ENCODE data around the gene KCTD5. TPM values are rescaled to one million over a fixed set of nuclear protein-coding genes. Genes with fewer than 3 reads are reported as not detected.

KCTD5 gene
- polyA plus RNA-seq, 1 donor from 2014 or later, result 42.7 TPM

GRCh38 chr16:2686912-2687507 is 4.7 kb downstream of the KCTD5 start:
- Histone ChIP-seq H3K9me2 (ENCODE audit: insufficient read depth, low read length) (no peaks in the 10 kb centered on the region), H4K20me1 (ENCODE audit: insufficient read depth) (no peaks in the 10 kb centered on the region), H3K9me3 (ENCODE audit: low read length) (no peaks in the 10 kb centered on the region), H3K36me3 (ENCODE audit: insufficient read depth, low read length) (no peaks in the 10 kb centered on the region), H3K27ac (ENCODE audit: low read length) (no peak overlapping the region), H3F3A (ENCODE audit: insufficient read depth, low read length, poor library complexity, severe bottlenecking) (no peaks in the 10 kb centered on the region), H3K27me3 (ENCODE audit: insufficient read depth, low read depth, low read length) (no peaks in the 10 kb centered on the region), H3K4me2 (ENCODE audit: low read length) (no peak overlapping the region), H2AFZ (ENCODE audit: low read depth, low read length) (no peak overlapping the region), H3K9ac (ENCODE audit: low read length) (no peak overlapping the region), H3K79me2 (replicated peaks; ENCODE audit: insufficient read depth, low read length) (peaks cover 12% of the 10 kb centered on the region), H3K4me3 (ENCODE audit: low read length) (no peak overlapping the region)
- no peak for TF ChIP-seq CTCF (IDR thresholded peaks at IDR 0.05; ENCODE audit: poor library complexity, severe bottlenecking)
- TF ChIP-seq SMC3 (conservative IDR thresholded peaks at IDR 0.05; ENCODE audit: poor library complexity), result no peak
- TF ChIP-seq RAD21 (conservative IDR thresholded peaks at IDR 0.05), result no peak
- no peak for TF ChIP-seq EP300 (conservative IDR thresholded peaks at IDR 0.05; ENCODE audit: poor library complexity, severe bottlenecking)
- TF ChIP-seq TAF1 (IDR thresholded peaks at IDR 0.05; ENCODE audit: low read depth), result no peak
- TF ChIP-seq MXI1 (conservative IDR thresholded peaks at IDR 0.05; ENCODE audit: poor library complexity, severe bottlenecking), result no peak
- no peak for TF ChIP-seq POLR2AphosphoS5 (IDR thresholded peaks at IDR 0.05)
- TF ChIP-seq REST (IDR thresholded peaks at IDR 0.05; ENCODE audit: borderline replicate concordance), result no peak
- no peak for TF ChIP-seq EZH2 (IDR thresholded peaks at IDR 0.05; ENCODE audit: borderline replicate concordance, insufficient read depth, low read length, poor library complexity, severe bottlenecking)

- Histone ChIP-seq H4K20me1 (ENCODE audit: insufficient read depth) (no peaks in the 10 kb centered on the region), H3K4me3 (ENCODE audit: low read length) (no peak overlapping the region), H3K27ac (ENCODE audit: low read length) (no peak overlapping the region), H3K9me2 (ENCODE audit: insufficient read depth, low read length) (no peaks in the 10 kb centered on the region), H2AFZ (ENCODE audit: low read depth, low read length) (no peak overlapping the region), H3F3A (ENCODE audit: insufficient read depth, low read length, poor library complexity, severe bottlenecking) (no peaks in the 10 kb centered on the region), H3K9me3 (ENCODE audit: low read length) (no peaks in the 10 kb centered on the region), H3K36me3 (ENCODE audit: insufficient read depth, low read length) (no peaks in the 10 kb centered on the region), H3K9ac (ENCODE audit: low read length) (no peak overlapping the region), H3K79me2 (replicated peaks; ENCODE audit: insufficient read depth, low read length) (peaks cover 7% of the 10 kb centered on the region), H3K27me3 (ENCODE audit: insufficient read depth, low read depth, low read length) (no peaks in the 10 kb centered on the region), H3K4me2 (ENCODE audit: low read length) (no peak overlapping the region)
- no peak for TF ChIP-seq SMC3 (conservative IDR thresholded peaks at IDR 0.05; ENCODE audit: poor library complexity)
- no peak for TF ChIP-seq EP300 (conservative IDR thresholded peaks at IDR 0.05; ENCODE audit: poor library complexity, severe bottlenecking)
- TF ChIP-seq MXI1 (conservative IDR thresholded peaks at IDR 0.05; ENCODE audit: poor library complexity, severe bottlenecking), result no peak
- TF ChIP-seq REST (IDR thresholded peaks at IDR 0.05; ENCODE audit: borderline replicate concordance), result no peak
- TF ChIP-seq EZH2 (IDR thresholded peaks at IDR 0.05; ENCODE audit: borderline replicate concordance, insufficient read depth, low read length, poor library complexity, severe bottlenecking), result no peak
- TF ChIP-seq RAD21 (conservative IDR thresholded peaks at IDR 0.05), result no peak
- no peak for TF ChIP-seq CTCF (IDR thresholded peaks at IDR 0.05; ENCODE audit: poor library complexity, severe bottlenecking)
- no peak for TF ChIP-seq POLR2AphosphoS5 (IDR thresholded peaks at IDR 0.05)
- no peak for TF ChIP-seq TAF1 (IDR thresholded peaks at IDR 0.05; ENCODE audit: low read depth)
These were observed 5.4 kb downstream of the KCTD5 start for GRCh38 chr16:2687531-2688308.

Measured in neural cell (in vitro differentiated cells).